ENCODE data around the gene ZC3H12C.

The ZC3H12C gene

GRCh38 chr11:110106713-110107274 is 13.6 kb downstream of the ZC3H12C start:
- peaks cover 4% of the 10 kb centered on the region; the same call in 1 of the 2 replicates for H3K9me3 ChIP-seq (ENCODE audit: low read length)
- no peak overlapping the region for H3K9ac ChIP-seq (ENCODE audit: low read length)
- H3K27ac ChIP-seq (ENCODE audit: low read depth, low read length, poor library complexity, severe bottlenecking), result no peak overlapping the region
- no peak overlapping the region for H3K4me2 ChIP-seq (ENCODE audit: low read length)
- no peaks in the 10 kb centered on the region for H3K4me1 ChIP-seq (ENCODE audit: insufficient read depth, low read length, severe bottlenecking)
- H2AFZ ChIP-seq (ENCODE audit: low read length), result no peak overlapping the region
- H3K79me2 ChIP-seq (ENCODE audit: insufficient read depth, low read length), result no peaks in the 10 kb centered on the region
- no peaks in the 10 kb centered on the region for H3K27me3 ChIP-seq (ENCODE audit: insufficient read depth, low read length)
- TF ChIP-seq EZH2 (IDR thresholded peaks at IDR 0.05; ENCODE audit: borderline replicate concordance, low read length) (no peak), CTCF (IDR thresholded peaks at IDR 0.05; ENCODE audit: low read length) (no peak)
- H4K20me1 ChIP-seq (ENCODE audit: insufficient read depth, low read length), result no peaks in the 10 kb centered on the region
- H3K9me2 ChIP-seq (ENCODE audit: low read depth, low read length), result no peaks in the 10 kb centered on the region
- no peaks in the 10 kb centered on the region for H3F3A ChIP-seq (ENCODE audit: insufficient read depth, low read length)
- no peaks in the 10 kb centered on the region for H3K36me3 ChIP-seq (ENCODE audit: insufficient read depth, low read length)
- H3K4me3 ChIP-seq (ENCODE audit: low read depth, low read length, poor library complexity, severe bottlenecking), result no peak overlapping the region

GRCh38 chr11:110110854-110111253 is 17.7 kb downstream of the ZC3H12C start:
- H2AFZ ChIP-seq (ENCODE audit: low read length), result no peak overlapping the region
- H3K9ac ChIP-seq (ENCODE audit: low read length), result no peak overlapping the region
- no peaks in the 10 kb centered on the region for H3K27me3 ChIP-seq (ENCODE audit: insufficient read depth, low read length)
- no peak overlapping the region for H3K4me3 ChIP-seq (ENCODE audit: low read depth, low read length, poor library complexity, severe bottlenecking)
- H3K79me2 ChIP-seq (ENCODE audit: insufficient read depth, low read length), result no peaks in the 10 kb centered on the region
- no peaks in the 10 kb centered on the region for H3K36me3 ChIP-seq (ENCODE audit: insufficient read depth, low read length)
- no peaks in the 10 kb centered on the region for H3F3A ChIP-seq (ENCODE audit: insufficient read depth, low read length)
- H3K9me2 ChIP-seq (ENCODE audit: low read depth, low read length), result no peaks in the 10 kb centered on the region
- no peaks in the 10 kb centered on the region for H4K20me1 ChIP-seq (ENCODE audit: insufficient read depth, low read length)
- no peak overlapping the region for H3K27ac ChIP-seq (ENCODE audit: low read depth, low read length, poor library complexity, severe bottlenecking)
- no peak for TF ChIP-seq EZH2 (IDR thresholded peaks at IDR 0.05; ENCODE audit: borderline replicate concordance, low read length)
- no peak for TF ChIP-seq CTCF (IDR thresholded peaks at IDR 0.05; ENCODE audit: low read length)
- H3K4me2 ChIP-seq (ENCODE audit: low read length), result no peak overlapping the region
- peaks cover 4% of the 10 kb centered on the region; the same call in 1 of the 2 replicates for H3K9me3 ChIP-seq (ENCODE audit: low read length)
- H3K4me1 ChIP-seq (ENCODE audit: insufficient read depth, low read length, severe bottlenecking), result no peaks in the 10 kb centered on the region

GRCh38 chr11:110112457-110112856 is 19.3 kb downstream of the ZC3H12C start:
- no peak overlapping the region for H3K4me2 ChIP-seq (ENCODE audit: low read length)
- no peak overlapping the region for H3K4me3 ChIP-seq (ENCODE audit: low read depth, low read length, poor library complexity, severe bottlenecking)
- H4K20me1 ChIP-seq (ENCODE audit: insufficient read depth, low read length), result no peaks in the 10 kb centered on the region
- no peaks in the 10 kb centered on the region for H3K9me3 ChIP-seq (ENCODE audit: low read length)
- no peak overlapping the region for H3K27ac ChIP-seq (ENCODE audit: low read depth, low read length, poor library complexity, severe bottlenecking)
- H3K27me3 ChIP-seq (ENCODE audit: insufficient read depth, low read length), result no peaks in the 10 kb centered on the region
- TF ChIP-seq EZH2 (IDR thresholded peaks at IDR 0.05; ENCODE audit: borderline replicate concordance, low read length), result no peak
- H2AFZ ChIP-seq (ENCODE audit: low read length), result no peak overlapping the region
- H3K9me2 ChIP-seq (ENCODE audit: low read depth, low read length), result no peaks in the 10 kb centered on the region
- H3K36me3 ChIP-seq (ENCODE audit: insufficient read depth, low read length), result no peaks in the 10 kb centered on the region
- no peak overlapping the region for H3K9ac ChIP-seq (ENCODE audit: low read length)
- H3K79me2 ChIP-seq (ENCODE audit: insufficient read depth, low read length), result no peaks in the 10 kb centered on the region
- H3K4me1 ChIP-seq (ENCODE audit: insufficient read depth, low read length, severe bottlenecking), result no peaks in the 10 kb centered on the region
- no peaks in the 10 kb centered on the region for H3F3A ChIP-seq (ENCODE audit: insufficient read depth, low read length)

GRCh38 chr11:110113505-110113904 is 20.3 kb downstream of the ZC3H12C start:
- Histone ChIP-seq H3K27ac (ENCODE audit: low read depth, low read length, poor library complexity, severe bottlenecking) (no peak overlapping the region), H3K9me3 (ENCODE audit: low read length) (no peaks in the 10 kb centered on the region), H3K9me2 (ENCODE audit: low read depth, low read length) (no peaks in the 10 kb centered on the region), H3K4me3 (ENCODE audit: low read depth, low read length, poor library complexity, severe bottlenecking) (no peak overlapping the region), H3K9ac (ENCODE audit: low read length) (no peak overlapping the region), H3K36me3 (ENCODE audit: insufficient read depth, low read length) (no peaks in the 10 kb centered on the region), H4K20me1 (ENCODE audit: insufficient read depth, low read length) (no peaks in the 10 kb centered on the region), H3K4me2 (ENCODE audit: low read length) (no peak overlapping the region), H3K4me1 (ENCODE audit: insufficient read depth, low read length, severe bottlenecking) (no peaks in the 10 kb centered on the region), H3K27me3 (ENCODE audit: insufficient read depth, low read length) (no peaks in the 10 kb centered on the region), H2AFZ (ENCODE audit: low read length) (no peak overlapping the region), H3K79me2 (ENCODE audit: insufficient read depth, low read length) (no peaks in the 10 kb centered on the region), H3F3A (ENCODE audit: insufficient read depth, low read length) (no peaks in the 10 kb centered on the region)
- no peak for TF ChIP-seq EZH2 (IDR thresholded peaks at IDR 0.05; ENCODE audit: borderline replicate concordance, low read length)
- no peak for TF ChIP-seq CTCF (IDR thresholded peaks at IDR 0.05; ENCODE audit: low read length)

Data from OCI-LY1 (cell line).